NOMO-1 (cell line): Measurements from ENCODE around the gene INPP4B.
"Not testable (repeated sequence)": the region's sequence is repeated elsewhere in the genome, so short reads cannot be mapped to it uniquely, and the experiment has no call there.

Experiments used
- DNase-seq, 2 experiments: peaks; one replicate each; lab custom pipeline; 2025; ENCODE audit not compliant: unreplicated experiment in 2 of 2; lab: John Stamatoyannopoulos, UW

The INPP4B gene

GRCh38 chr4:142423861-142424260, 422.2 kb downstream of the INPP4B start:
- no peak for DNase-seq

GRCh38 chr4:142420311-142421095, 425.6 kb downstream of the INPP4B start:
- no peak for DNase-seq

- no peak for DNase-seq
Measured at GRCh38 chr4:142419712-142420111, 426.4 kb downstream of the INPP4B start.

- no peak for DNase-seq
Measured at GRCh38 chr4:142418697-142419096, 427.4 kb downstream of the INPP4B start.

GRCh38 chr4:142416711-142417275, 429.3 kb downstream of the INPP4B start:
- no peak for DNase-seq

GRCh38 chr4:142416121-142416520, 430.0 kb downstream of the INPP4B start:
- DNase-seq: no peak

GRCh38 chr4:142414366-142414990, 431.6 kb downstream of the INPP4B start:
- DNase-seq: no peak

GRCh38 chr4:142413485-142413884, 432.6 kb downstream of the INPP4B start:
- DNase-seq: no peak

GRCh38 chr4:142411993-142412392, 434.1 kb downstream of the INPP4B start:
- no peak for DNase-seq

- DNase-seq: peak in 1 of 2 experiments; percentile 5
Measured at GRCh38 chr4:142408003-142408441, 438.1 kb downstream of the INPP4B start.

- no peak for DNase-seq
Measured at GRCh38 chr4:142407596-142407995, 438.5 kb downstream of the INPP4B start.

- DNase-seq: no peak
Measured at GRCh38 chr4:142406917-142407501, 439.1 kb downstream of the INPP4B start.

- peak in 1 of 2 experiments; percentile 11 for DNase-seq
Measured at GRCh38 chr4:142406499-142406835, 439.6 kb downstream of the INPP4B start.

- DNase-seq: peak; percentile 70 to 80
Measured at GRCh38 chr4:142405695-142406498, 440.2 kb downstream of the INPP4B start.

GRCh38 chr4:142405021-142405694, 440.9 kb downstream of the INPP4B start:
- DNase-seq: peak; percentile 70 to 92

- peak in 1 of 2 experiments; percentile 21 for DNase-seq
Measured at GRCh38 chr4:142404191-142404611, 441.9 kb downstream of the INPP4B start.

GRCh38 chr4:142402900-142403299, 443.2 kb downstream of the INPP4B start:
- DNase-seq: peak; percentile 54 to 68

- DNase-seq: no peak
Measured at GRCh38 chr4:142402156-142402555, 443.9 kb downstream of the INPP4B start.

GRCh38 chr4:142397364-142397991, 448.6 kb downstream of the INPP4B start:
- not testable (repeated sequence) for DNase-seq

GRCh38 chr4:142396279-142396678, 449.8 kb downstream of the INPP4B start:
- DNase-seq: peak in 1 of 2 experiments; percentile 36
